Omental fat pad (tissue), 4 donors: ENCODE results near the gene CAPZA3. TPM values are rescaled to one million over a fixed set of nuclear protein-coding genes. Genes with fewer than 3 reads are reported as not detected.

Source experiments
- ATAC-seq: fragments of 150-250 bp; one replicate; pipeline ENCODE4 v1.9.1; 2016; ENCODE audit warnings: mild to moderate bottlenecking, moderate library complexity; ENCODE audit not compliant: low FRiP score
- DNase-seq: peaks from one replicate; pipeline ENCODE4 v3.0.0-alpha.2; 2019; ENCODE audit warnings: low spot score
- CTCF ChIP-seq, 3 donors: fragments of 450-650 bp; IDR thresholded peaks; one replicate each; pipeline ENCODE4 v1.5.1; 2016 to 2017; ENCODE audit warnings: antibody characterized with exemption in 3 of 3, mild to moderate bottlenecking in 3 of 3, moderate library complexity in 2 of 3
- total RNA-seq, 4 donors: library from RNA; depleted of rRNA; stranded (reverse); fragments of >200 nt; gene quantifications; one replicate each; pipeline ENCODE4 v1.1.0, GENCODE V29; 2016

Gene CAPZA3
- total RNA-seq, 4 donors from 2014 or later, result not detected

DNA sequence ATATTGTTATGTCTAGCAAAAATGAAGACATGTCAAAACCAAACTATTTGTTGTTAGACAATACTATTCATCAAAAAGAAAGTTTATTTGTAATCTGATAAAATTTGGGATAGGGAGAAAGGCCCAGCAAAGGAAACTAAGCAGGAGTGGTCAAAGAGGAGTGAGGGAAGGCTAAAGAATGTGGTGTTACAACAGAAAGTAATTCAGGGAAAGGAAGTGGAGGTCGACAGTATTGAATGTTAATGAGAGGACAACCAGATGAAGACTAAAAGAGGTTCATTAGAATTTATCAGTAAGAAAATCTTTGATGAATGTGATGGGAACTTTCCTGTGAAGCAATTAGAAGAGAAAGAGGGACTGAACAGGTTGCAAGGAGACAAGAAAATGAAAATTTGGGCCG is 34.0 kb upstream of the CAPZA3 start:
- TF ChIP-seq CTCF (IDR thresholded peaks at IDR 0.05), result no peak
- no peak for ATAC-seq
- no peak for DNase-seq

- TF ChIP-seq CTCF (IDR thresholded peaks at IDR 0.05), result no peak
- DNase-seq (no peak), ATAC-seq (no peak)
Observed at GRCh38 chr12:18706798-18707197, 31.1 kb upstream of the CAPZA3 start.

DNA sequence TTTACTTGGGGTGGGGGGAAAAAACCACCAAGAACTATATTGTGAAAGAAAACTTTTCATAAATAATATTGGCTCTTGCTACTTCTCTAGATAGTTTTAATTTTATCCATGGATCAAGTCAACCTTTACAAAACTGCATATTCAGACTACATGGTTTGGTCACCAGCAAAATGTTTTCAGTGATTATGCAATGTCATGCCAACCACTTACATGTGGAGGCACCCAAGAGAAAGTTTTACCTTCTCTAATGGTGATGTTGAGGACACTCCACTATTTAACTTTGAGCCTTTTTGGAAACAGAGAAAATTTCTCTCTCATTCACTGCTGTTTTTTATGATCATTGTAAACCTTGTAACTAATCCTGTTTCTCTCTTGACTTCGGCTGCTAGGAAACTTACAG is 21.7 kb upstream of the CAPZA3 start:
- no peak for TF ChIP-seq CTCF (IDR thresholded peaks at IDR 0.05)
- DNase-seq (no peak), ATAC-seq (no peak)

DNA sequence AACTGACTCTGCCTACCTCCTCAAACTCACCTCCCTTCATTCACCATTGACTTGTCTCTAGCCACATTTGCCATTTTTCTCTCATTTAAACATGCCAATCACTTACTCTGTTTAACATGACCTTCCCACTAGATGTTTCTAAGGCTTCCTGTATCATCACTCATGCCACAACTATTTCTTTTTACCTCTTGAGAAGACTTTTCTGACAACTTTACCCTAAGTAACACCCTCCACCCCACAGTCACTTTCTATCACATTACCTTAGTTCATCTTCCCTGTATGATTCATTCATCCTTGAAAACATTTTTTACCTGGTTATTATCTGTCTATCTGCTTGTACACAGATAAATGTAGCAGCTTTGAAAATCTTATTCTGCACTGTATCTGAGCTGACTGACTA is 19.5 kb upstream of the CAPZA3 start:
- no peak for DNase-seq

DNA sequence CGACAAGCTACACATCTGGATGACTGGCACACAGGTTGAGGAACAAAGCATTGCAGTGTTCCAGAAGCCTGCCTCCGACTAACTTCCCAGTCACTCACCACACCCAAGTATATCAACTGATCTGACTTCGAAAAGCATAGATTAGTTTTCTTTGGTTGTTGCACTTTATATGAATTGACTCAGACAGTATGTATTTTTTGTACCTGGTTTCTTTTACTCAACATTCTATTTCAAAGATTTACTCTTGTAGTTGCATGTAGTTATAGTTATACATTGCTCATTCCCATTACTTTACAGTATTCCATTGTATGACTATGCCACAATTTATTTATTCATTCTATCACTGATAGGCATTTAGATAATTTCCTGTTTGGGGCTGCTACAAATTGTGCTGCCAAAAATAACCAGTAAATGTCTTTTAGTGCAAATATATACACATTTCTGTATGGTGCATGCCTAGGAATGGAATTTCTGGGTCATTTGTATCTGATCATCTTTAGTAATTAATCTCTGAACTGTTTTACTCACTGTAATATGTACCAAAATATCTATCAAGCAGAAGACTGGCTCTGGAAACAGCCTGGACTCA is 17.9 kb upstream of the CAPZA3 start:
- DNase-seq (no peak), ATAC-seq (no peak)
- TF ChIP-seq CTCF (IDR thresholded peaks at IDR 0.05), result no peak

More for the DNA sequence above, 19.5 kb upstream of the CAPZA3 start:
- ATAC-seq, result no peak
- no peak for TF ChIP-seq CTCF (IDR thresholded peaks at IDR 0.05)

GRCh38 chr12:18720690-18721089 is 17.2 kb upstream of the CAPZA3 start:
- ATAC-seq, result no peak
- no peak for DNase-seq
- TF ChIP-seq CTCF (IDR thresholded peaks at IDR 0.05), result no peak

DNA sequence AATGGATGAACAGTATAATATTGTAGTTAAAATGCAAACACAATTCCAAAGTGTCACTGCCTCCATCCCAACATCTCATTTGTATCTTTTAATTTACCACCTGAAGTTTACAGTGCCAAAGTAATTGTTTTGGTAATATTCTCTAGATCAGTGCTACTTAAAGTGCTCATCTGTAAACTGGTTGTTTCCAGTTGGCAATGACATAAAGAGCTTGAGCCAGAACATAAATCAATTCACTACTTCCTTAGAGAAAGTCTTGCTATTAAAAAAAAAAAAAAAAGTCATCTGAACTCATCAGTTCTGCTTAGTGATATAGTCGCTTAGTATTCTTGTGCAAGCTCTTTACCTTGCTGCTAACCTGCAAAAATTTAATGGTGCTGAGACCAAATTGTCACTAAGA is 16.5 kb upstream of the CAPZA3 start:
- no peak for TF ChIP-seq CTCF (IDR thresholded peaks at IDR 0.05)
- DNase-seq (no peak), ATAC-seq (no peak)
